ENCODE results near the gene RBM20.

- no peak for TF ChIP-seq CHD2 (IDR thresholded peaks at IDR 0.05; ENCODE audit: low read length, partially characterized antibody)
- TF ChIP-seq HOXA7 (CRISPR knock-in tag; IDR thresholded peaks at IDR 0.05), result no peak
- no peak for TF ChIP-seq CTCF (IDR thresholded peaks at IDR 0.05)
- TF ChIP-seq USF2 (IDR thresholded peaks at IDR 0.05), result no peak
- TF ChIP-seq RFX5 (IDR thresholded peaks at IDR 0.05), result no peak
- TF ChIP-seq, protein P1, sequence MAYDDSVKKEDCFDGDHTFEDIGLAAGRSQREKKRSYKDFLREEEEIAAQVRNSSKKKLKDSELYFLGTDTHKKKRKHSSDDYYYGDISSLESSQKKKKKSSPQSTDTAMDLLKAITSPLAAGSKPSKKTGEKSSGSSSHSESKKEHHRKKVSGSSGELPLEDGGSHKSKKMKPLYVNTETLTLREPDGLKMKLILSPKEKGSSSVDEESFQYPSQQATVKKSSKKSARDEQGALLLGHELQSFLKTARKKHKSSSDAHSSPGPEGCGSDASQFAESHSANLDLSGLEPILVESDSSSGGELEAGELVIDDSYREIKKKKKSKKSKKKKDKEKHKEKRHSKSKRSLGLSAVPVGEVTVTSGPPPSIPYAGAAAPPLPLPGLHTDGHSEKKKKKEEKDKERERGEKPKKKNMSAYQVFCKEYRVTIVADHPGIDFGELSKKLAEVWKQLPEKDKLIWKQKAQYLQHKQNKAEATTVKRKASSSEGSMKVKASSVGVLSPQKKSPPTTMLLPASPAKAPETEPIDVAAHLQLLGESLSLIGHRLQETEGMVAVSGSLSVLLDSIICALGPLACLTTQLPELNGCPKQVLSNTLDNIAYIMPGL (CRISPR knock-in tag; IDR thresholded peaks at IDR 0.05; ENCODE audit: borderline replicate concordance), result no peak
- TF ChIP-seq MAFK (IDR thresholded peaks at IDR 0.05; ENCODE audit: partially characterized antibody), result no peak
- TF ChIP-seq CEBPB (IDR thresholded peaks at IDR 0.05), result no peak
- no peak for TF ChIP-seq REST (IDR thresholded peaks at IDR 0.05)
- no peak for TF ChIP-seq EP300 (IDR thresholded peaks at IDR 0.05)
- no peak for TF ChIP-seq MYC (IDR thresholded peaks at IDR 0.05; ENCODE audit: borderline replicate concordance, low read length)
- TF ChIP-seq POLR2A (IDR thresholded peaks at IDR 0.05; ENCODE audit: low read length), result no peak
- no peak for TF ChIP-seq JUN (IDR thresholded peaks at IDR 0.05)
These were observed 47.0 kb downstream of the RBM20 start for GRCh38 chr10:110691139-110691538.

Data from A549 (cell line).